IgD-negative memory B cell (primary cell): ENCODE results near the gene ABCC3. TPM values are rescaled to one million over a fixed set of nuclear protein-coding genes. Genes with fewer than 3 reads are reported as not detected.

Experiments
- H3K27ac Mint-ChIP-seq, 3 donors: one replicate each; pipeline ENCODE4 v1.8.0; 2020 to 2022; ENCODE audit warnings: mild to moderate bottlenecking in 3 of 3, mixed read lengths in 3 of 3, moderate library complexity in 1 of 3
- H3K27me3 Mint-ChIP-seq: one replicate; pipeline ENCODE4 v1.8.0; 2021; ENCODE audit warnings: mixed read lengths
- H3K36me3 Mint-ChIP-seq: one replicate; pipeline ENCODE4 v1.8.0; 2020; ENCODE audit warnings: mild to moderate bottlenecking, mixed read lengths
- H3K4me1 Mint-ChIP-seq, 3 donors: one replicate each; pipeline ENCODE4 v1.8.0; 2020 to 2022; ENCODE audit warnings: mixed read lengths in 3 of 3, mild to moderate bottlenecking in 1 of 3
- H3K4me3 Mint-ChIP-seq, 4 donors: one replicate each; pipeline ENCODE4 v1.8.0; 2020 to 2022; ENCODE audit warnings: mild to moderate bottlenecking in 4 of 4, mixed read lengths in 4 of 4, moderate library complexity in 3 of 4
- H3K9me3 Mint-ChIP-seq, 3 donors: one replicate each; pipeline ENCODE4 v1.8.0; 2020 to 2021; ENCODE audit warnings: mixed read lengths in 3 of 3, mild to moderate bottlenecking in 1 of 3
- polyA plus RNA-seq: library from polyadenylated mRNA; unstranded; fragments of 300-500 nt; fragmentation: Illumina TruSeq; gene quantifications from one replicate; pipeline ENCODE4 v1.2.3, GENCODE V29; 2021

Gene ABCC3
- polyA plus RNA-seq, 1 donor from 2014 or later, result 0.91 TPM

GRCh38 chr17:50658616-50659015, 23.9 kb downstream of the ABCC3 start:
- H3K4me3 Mint-ChIP-seq, result no peak overlapping the region
- H3K9me3 Mint-ChIP-seq, result no peaks in the 10 kb centered on the region
- peaks cover 2% of the 10 kb centered on the region for H3K36me3 Mint-ChIP-seq
- H3K27ac Mint-ChIP-seq, result no peak overlapping the region
- H3K27me3 Mint-ChIP-seq, result peaks cover 5% of the 10 kb centered on the region
- H3K4me1 Mint-ChIP-seq, result no peaks in the 10 kb centered on the region

GRCh38 chr17:50659179-50659578, 24.5 kb downstream of the ABCC3 start:
- Mint-ChIP-seq H3K4me1 (no peaks in the 10 kb centered on the region), H3K36me3 (peaks cover 2% of the 10 kb centered on the region), H3K27ac (no peak overlapping the region), H3K27me3 (peaks cover 5% of the 10 kb centered on the region), H3K4me3 (no peak overlapping the region), H3K9me3 (no peaks in the 10 kb centered on the region)

- Mint-ChIP-seq H3K9me3 (no peaks in the 10 kb centered on the region), H3K27ac (no peak overlapping the region), H3K4me1 (no peaks in the 10 kb centered on the region), H3K4me3 (no peak overlapping the region), H3K27me3 (peaks cover 5% of the 10 kb centered on the region), H3K36me3 (peaks cover 2% of the 10 kb centered on the region)
Measured at GRCh38 chr17:50660042-50660886, 25.6 kb downstream of the ABCC3 start.

DNA sequence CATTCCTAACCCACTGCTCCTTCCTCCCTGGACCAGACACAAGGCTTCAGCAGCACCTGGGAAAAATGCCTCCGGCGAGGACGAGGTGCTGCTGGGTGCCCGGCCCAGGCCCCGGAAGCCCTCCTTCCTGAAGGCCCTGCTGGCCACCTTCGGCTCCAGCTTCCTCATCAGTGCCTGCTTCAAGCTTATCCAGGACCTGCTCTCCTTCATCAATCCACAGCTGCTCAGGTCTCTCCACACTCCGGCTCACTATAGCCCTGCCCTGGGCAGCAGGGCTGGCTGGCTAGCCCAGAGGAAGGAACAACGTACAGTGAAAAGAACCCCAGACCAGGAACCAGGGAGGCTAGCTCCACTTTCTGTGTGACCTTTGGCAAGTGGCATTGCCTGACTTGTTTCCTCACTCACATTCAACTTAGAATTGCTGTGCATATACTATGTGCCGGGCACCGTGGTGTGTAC, 26.2 kb downstream of the ABCC3 start:
- Mint-ChIP-seq H3K36me3 (peaks cover 2% of the 10 kb centered on the region), H3K27me3 (peaks cover 6% of the 10 kb centered on the region), H3K9me3 (no peaks in the 10 kb centered on the region), H3K4me1 (no peaks in the 10 kb centered on the region), H3K4me3 (no peak overlapping the region), H3K27ac (no peak overlapping the region)

GRCh38 chr17:50661348-50661747, 26.7 kb downstream of the ABCC3 start:
- Mint-ChIP-seq H3K4me3 (no peak overlapping the region), H3K36me3 (peaks cover 2% of the 10 kb centered on the region), H3K9me3 (no peaks in the 10 kb centered on the region), H3K27ac (no peak overlapping the region), H3K4me1 (no peaks in the 10 kb centered on the region), H3K27me3 (peaks cover 6% of the 10 kb centered on the region)

GRCh38 chr17:50661795-50662391, 27.2 kb downstream of the ABCC3 start:
- Mint-ChIP-seq H3K27ac (no peak overlapping the region), H3K27me3 (peaks cover 6% of the 10 kb centered on the region), H3K9me3 (peaks cover 0 to 2% (median 0%) of the 10 kb centered on the region in 3 donors), H3K4me1 (no peaks in the 10 kb centered on the region), H3K36me3 (peaks cover 2% of the 10 kb centered on the region), H3K4me3 (no peak overlapping the region)

DNA sequence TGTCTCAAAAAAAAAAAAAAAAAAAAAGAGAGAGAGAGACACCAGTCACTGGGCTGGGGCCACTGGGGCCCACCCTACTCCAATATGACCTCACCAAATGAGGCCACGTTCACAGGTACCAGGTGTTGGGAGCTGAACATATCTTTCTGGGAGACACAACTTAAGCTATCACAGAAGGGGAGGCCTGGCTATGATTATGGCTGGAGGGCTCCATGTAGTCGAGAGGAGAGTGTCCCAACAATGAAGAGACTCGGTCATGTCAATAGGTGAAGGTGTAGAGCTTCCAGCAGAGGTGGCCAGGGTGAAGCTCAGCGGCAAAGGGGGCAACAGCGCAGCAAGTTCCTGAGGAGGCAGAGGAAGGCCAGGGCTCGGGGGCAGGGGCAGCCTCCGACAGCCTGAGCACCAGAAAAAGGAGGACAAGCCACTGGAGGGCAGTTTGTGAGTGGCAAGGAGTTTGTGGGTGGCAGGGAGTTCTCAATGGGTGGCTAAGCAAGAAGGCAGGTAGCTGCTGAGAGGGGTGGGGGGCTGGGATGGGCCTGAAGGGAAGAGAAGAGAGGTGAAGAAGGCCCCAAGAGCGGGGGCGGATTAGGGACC, 28.0 kb downstream of the ABCC3 start:
- Mint-ChIP-seq H3K27ac (no peak overlapping the region), H3K4me3 (peak overlapping the region in 1 of 4 donors; percentile 39), H3K4me1 (no peaks in the 10 kb centered on the region), H3K9me3 (peaks cover 0 to 2% (median 0%) of the 10 kb centered on the region in 3 donors), H3K36me3 (peaks cover 2% of the 10 kb centered on the region), H3K27me3 (peaks cover 6% of the 10 kb centered on the region)

- peaks cover 5% of the 10 kb centered on the region for H3K27me3 Mint-ChIP-seq
- H3K4me3 Mint-ChIP-seq, result no peak overlapping the region
- no peaks in the 10 kb centered on the region for H3K4me1 Mint-ChIP-seq
- no peak overlapping the region for H3K27ac Mint-ChIP-seq
- peaks cover 0 to 2% (median 0%) of the 10 kb centered on the region in 3 donors for H3K9me3 Mint-ChIP-seq
- H3K36me3 Mint-ChIP-seq, result no peaks in the 10 kb centered on the region
Measured at GRCh38 chr17:50663812-50664374, 29.2 kb downstream of the ABCC3 start.

- Mint-ChIP-seq H3K4me1 (no peaks in the 10 kb centered on the region), H3K9me3 (peaks cover 0 to 2% (median 0%) of the 10 kb centered on the region in 3 donors), H3K4me3 (no peak overlapping the region), H3K36me3 (no peaks in the 10 kb centered on the region), H3K27me3 (peaks cover 5% of the 10 kb centered on the region), H3K27ac (no peak overlapping the region)
Measured at GRCh38 chr17:50664788-50665458, 30.2 kb downstream of the ABCC3 start.

DNA sequence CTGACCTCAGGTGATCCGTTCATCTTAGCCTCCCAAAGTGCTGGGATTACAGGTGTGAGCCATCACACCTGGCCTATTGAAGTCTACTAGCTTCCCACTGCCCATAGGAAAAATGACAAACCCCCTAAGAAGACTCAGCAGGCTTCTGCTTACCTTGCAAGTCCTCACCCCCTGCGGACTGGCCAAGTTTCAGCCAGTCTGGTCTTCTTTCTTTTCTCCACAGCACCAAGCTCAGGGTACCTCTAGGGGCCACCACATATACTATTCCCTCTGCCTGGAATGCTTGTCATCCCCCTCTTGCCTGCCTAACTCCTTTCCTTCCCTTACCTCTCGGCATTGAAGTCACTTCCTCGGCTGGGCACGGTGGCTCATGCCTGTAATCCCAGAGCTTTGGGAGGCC, 31.2 kb downstream of the ABCC3 start:
- peaks cover 0 to 2% (median 0%) of the 10 kb centered on the region in 3 donors for H3K9me3 Mint-ChIP-seq
- H3K36me3 Mint-ChIP-seq, result no peaks in the 10 kb centered on the region
- H3K27ac Mint-ChIP-seq, result no peak overlapping the region
- H3K4me1 Mint-ChIP-seq, result no peaks in the 10 kb centered on the region
- H3K4me3 Mint-ChIP-seq, result no peak overlapping the region
- H3K27me3 Mint-ChIP-seq, result peaks cover 3% of the 10 kb centered on the region

DNA sequence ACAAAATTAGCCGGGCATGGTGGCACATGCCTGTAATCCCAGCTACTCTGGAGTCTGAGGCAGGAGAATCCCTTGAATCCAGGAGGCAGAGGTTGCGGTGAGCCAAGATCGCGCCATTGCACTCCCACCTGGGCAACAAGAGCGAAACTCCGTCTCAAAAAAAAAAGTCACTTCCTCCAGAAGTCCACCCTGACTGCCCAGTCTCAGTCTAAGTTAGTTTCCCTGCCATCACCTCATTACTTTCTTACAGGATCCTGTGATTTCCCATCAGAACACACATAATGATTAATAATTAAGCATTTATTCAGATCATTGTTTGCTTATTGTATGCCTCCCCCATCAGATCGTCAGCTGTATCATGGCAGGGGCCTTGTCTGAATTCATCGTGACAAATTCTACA, 31.6 kb downstream of the ABCC3 start:
- Mint-ChIP-seq H3K27me3 (peaks cover 3% of the 10 kb centered on the region), H3K4me1 (no peaks in the 10 kb centered on the region), H3K9me3 (peaks cover 0 to 2% (median 0%) of the 10 kb centered on the region in 3 donors), H3K36me3 (no peaks in the 10 kb centered on the region), H3K4me3 (no peak overlapping the region), H3K27ac (no peak overlapping the region)

DNA sequence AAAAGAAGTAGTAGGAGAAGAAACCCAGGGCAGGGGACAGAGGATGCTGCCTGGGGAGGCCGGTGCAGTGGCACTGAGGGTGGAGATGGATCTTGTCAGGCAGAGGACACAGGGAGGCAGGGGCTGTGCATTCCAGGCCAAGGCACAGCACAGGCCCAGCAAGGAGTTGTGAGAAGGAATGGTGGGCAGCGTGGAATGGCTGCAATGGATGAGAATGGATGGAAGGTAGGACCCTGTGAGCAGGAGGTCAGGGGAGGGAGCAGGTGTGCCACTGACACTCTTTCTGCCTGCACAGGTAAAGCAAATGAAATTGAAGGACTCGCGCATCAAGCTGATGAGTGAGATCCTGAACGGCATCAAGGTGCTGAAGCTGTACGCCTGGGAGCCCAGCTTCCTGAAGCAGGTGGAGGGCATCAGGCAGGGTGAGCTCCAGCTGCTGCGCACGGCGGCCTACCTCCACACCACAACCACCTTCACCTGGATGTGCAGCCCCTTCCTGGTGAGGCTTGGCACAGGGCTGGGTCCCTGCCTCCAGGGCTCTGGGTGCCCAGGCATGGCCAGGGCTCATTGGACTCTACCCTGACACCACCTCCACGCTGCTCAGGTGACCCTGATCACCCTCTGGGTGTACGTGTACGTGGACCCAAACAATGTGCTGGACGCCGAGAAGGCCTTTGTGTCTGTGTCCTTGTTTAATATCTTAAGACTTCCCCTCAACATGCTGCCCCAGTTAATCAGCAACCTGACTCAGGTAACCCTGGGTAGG, 32.8 kb downstream of the ABCC3 start:
- peaks cover 0 to 2% (median 0%) of the 10 kb centered on the region in 3 donors for H3K9me3 Mint-ChIP-seq
- no peak overlapping the region for H3K4me3 Mint-ChIP-seq
- H3K4me1 Mint-ChIP-seq, result no peaks in the 10 kb centered on the region
- H3K27me3 Mint-ChIP-seq, result peaks cover 3% of the 10 kb centered on the region
- no peaks in the 10 kb centered on the region for H3K36me3 Mint-ChIP-seq
- H3K27ac Mint-ChIP-seq, result no peak overlapping the region

- Mint-ChIP-seq H3K4me3 (no peak overlapping the region), H3K9me3 (peaks cover 0 to 2% (median 0%) of the 10 kb centered on the region in 3 donors)
Measured at GRCh38 chr17:50668025-50668837, 33.5 kb downstream of the ABCC3 start.

More at GRCh38 chr17:50668025-50668837, 33.5 kb downstream of the ABCC3 start:
- Mint-ChIP-seq H3K4me1 (no peaks in the 10 kb centered on the region), H3K27ac (peak overlapping the region in 1 of 3 donors; percentile 7), H3K36me3 (no peaks in the 10 kb centered on the region), H3K27me3 (peaks cover 2% of the 10 kb centered on the region)
